ENCODE measurements around the gene JAK2. TPM values are rescaled to one million over a fixed set of nuclear protein-coding genes. Genes with fewer than 3 reads are reported as not detected.

The JAK2 gene
- total and polyA plus RNA-seq, 10 of the 15 experiments (the other 5 are each of a cell fraction or from before 2014, with no cell fraction given), result 4.1 to 22.9 (median 13.7) TPM

- TF ChIP-seq ZBTB11 (CRISPR knock-in tag; IDR thresholded peaks at IDR 0.05) (no peak), PRDM15 (CRISPR knock-in tag; IDR thresholded peaks at IDR 0.05) (no peak), NFXL1 (IDR thresholded peaks at IDR 0.05; ENCODE audit: borderline replicate concordance) (no peak), ETV6 (conservative IDR thresholded peaks at IDR 0.05 in 1 of 2, IDR thresholded peaks at IDR 0.05 in 1 of 2; ENCODE audit: borderline replicate concordance in 1 of 2, low read depth in 1 of 2) (no peak), BCLAF1 (IDR thresholded peaks at IDR 0.05) (no peak), SUPT20H (IDR thresholded peaks at IDR 0.05; ENCODE audit: borderline replicate concordance, control insufficient read depth, low read depth, low read length) (no peak), TARDBP (IDR thresholded peaks at IDR 0.05; ENCODE audit: borderline replicate concordance) (no peak), YBX1 (IDR thresholded peaks at IDR 0.05) (no peak), REST (IDR thresholded peaks at IDR 0.05; ENCODE audit: low read depth, low read length) (no peak), ZNF622 (IDR thresholded peaks at IDR 0.05) (no peak)
These were observed 11.8 kb upstream of the JAK2 start (continued) for GRCh38 chr9:4973246-4973645.
